ENCODE results near the gene WNT7B. TPM values are rescaled to one million over a fixed set of nuclear protein-coding genes. Genes with fewer than 3 reads are reported as not detected.

Gene WNT7B
- total and polyA plus RNA-seq, 2 experiments from 2014 or later: 0.10 TPM; not detected in 1

DNA sequence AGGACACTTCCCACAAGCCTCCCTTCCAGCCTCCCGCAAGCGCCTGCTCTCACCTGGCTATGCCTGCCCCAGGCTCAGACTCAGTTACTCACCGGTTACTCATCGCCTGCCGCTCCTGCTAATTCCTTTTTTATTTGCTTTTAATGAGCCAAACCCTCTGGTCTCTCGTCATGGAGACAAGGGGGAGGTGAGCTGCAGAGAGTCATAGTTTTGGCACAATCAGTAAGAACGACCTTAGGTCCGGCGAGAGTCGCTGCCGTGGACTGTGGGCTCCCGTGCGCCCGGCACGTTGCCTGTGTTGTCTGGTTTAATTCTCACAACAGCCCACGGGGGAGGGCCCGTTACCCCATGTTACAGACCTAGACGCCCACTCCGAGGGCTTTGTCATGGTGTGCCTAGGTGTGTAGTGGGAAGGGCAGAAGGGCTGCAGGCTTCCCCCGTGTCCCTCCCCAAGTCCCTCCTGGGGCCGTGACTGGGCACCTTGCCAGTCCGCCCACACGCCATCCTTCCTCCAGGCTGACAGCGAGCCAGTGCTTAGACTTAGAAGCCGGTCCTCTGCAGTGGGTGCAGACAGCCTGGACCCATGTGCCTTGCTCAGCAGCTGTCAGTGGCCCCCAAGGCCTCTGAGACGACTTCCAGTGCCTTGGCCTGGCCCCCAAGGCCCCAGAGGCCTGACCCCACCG lies 42.2 kb downstream of the WNT7B start:
- H3K4me3 Mint-ChIP-seq: no peak overlapping the region
- DNase-seq (ENCODE audit: low spot score): no peak
- Histone ChIP-seq H3K27me3 (ENCODE audit: insufficient read depth) (no peaks in the 10 kb centered on the region), H3K4me1 (ENCODE audit: insufficient read depth) (no peaks in the 10 kb centered on the region), H3F3A (replicated peaks; ENCODE audit: low read depth) (no peaks in the 10 kb centered on the region), H3K36me3 (ENCODE audit: insufficient read depth) (no peaks in the 10 kb centered on the region), H4K20me1 (replicated peaks; ENCODE audit: insufficient read depth) (no peaks in the 10 kb centered on the region), H3K79me2 (replicated peaks; ENCODE audit: insufficient read depth) (no peaks in the 10 kb centered on the region), H3K4me2 (no peak overlapping the region), H3K27ac (ENCODE audit: low read depth) (no peak overlapping the region), H3K4me3 (no peak overlapping the region), H2AFZ (no peak overlapping the region), H3K9me2 (ENCODE audit: insufficient read depth) (no peaks in the 10 kb centered on the region)
- no peaks in the 10 kb centered on the region for H3K36me3 Mint-ChIP-seq (ENCODE audit: low read depth)
- TF ChIP-seq NANOG (IDR thresholded peaks at IDR 0.05; ENCODE audit: borderline replicate concordance): no peak
- no peak for TF ChIP-seq ZNF331 (CRISPR knock-in tag; IDR thresholded peaks at IDR 0.05; ENCODE audit: low read depth)
- TF ChIP-seq, protein P1, sequence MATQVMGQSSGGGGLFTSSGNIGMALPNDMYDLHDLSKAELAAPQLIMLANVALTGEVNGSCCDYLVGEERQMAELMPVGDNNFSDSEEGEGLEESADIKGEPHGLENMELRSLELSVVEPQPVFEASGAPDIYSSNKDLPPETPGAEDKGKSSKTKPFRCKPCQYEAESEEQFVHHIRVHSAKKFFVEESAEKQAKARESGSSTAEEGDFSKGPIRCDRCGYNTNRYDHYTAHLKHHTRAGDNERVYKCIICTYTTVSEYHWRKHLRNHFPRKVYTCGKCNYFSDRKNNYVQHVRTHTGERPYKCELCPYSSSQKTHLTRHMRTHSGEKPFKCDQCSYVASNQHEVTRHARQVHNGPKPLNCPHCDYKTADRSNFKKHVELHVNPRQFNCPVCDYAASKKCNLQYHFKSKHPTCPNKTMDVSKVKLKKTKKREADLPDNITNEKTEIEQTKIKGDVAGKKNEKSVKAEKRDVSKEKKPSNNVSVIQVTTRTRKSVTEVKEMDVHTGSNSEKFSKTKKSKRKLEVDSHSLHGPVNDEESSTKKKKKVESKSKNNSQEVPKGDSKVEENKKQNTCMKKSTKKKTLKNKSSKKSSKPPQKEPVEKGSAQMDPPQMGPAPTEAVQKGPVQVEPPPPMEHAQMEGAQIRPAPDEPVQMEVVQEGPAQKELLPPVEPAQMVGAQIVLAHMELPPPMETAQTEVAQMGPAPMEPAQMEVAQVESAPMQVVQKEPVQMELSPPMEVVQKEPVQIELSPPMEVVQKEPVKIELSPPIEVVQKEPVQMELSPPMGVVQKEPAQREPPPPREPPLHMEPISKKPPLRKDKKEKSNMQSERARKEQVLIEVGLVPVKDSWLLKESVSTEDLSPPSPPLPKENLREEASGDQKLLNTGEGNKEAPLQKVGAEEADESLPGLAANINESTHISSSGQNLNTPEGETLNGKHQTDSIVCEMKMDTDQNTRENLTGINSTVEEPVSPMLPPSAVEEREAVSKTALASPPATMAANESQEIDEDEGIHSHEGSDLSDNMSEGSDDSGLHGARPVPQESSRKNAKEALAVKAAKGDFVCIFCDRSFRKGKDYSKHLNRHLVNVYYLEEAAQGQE (IDR thresholded peaks at IDR 0.05; ENCODE audit: unreplicated experiment): no peak
- TF ChIP-seq, protein P2, sequence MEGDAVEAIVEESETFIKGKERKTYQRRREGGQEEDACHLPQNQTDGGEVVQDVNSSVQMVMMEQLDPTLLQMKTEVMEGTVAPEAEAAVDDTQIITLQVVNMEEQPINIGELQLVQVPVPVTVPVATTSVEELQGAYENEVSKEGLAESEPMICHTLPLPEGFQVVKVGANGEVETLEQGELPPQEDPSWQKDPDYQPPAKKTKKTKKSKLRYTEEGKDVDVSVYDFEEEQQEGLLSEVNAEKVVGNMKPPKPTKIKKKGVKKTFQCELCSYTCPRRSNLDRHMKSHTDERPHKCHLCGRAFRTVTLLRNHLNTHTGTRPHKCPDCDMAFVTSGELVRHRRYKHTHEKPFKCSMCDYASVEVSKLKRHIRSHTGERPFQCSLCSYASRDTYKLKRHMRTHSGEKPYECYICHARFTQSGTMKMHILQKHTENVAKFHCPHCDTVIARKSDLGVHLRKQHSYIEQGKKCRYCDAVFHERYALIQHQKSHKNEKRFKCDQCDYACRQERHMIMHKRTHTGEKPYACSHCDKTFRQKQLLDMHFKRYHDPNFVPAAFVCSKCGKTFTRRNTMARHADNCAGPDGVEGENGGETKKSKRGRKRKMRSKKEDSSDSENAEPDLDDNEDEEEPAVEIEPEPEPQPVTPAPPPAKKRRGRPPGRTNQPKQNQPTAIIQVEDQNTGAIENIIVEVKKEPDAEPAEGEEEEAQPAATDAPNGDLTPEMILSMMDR (conservative IDR thresholded peaks at IDR 0.05; ENCODE audit: low read depth in 2 of 2): no peak
- TF ChIP-seq EZH2 (IDR thresholded peaks at IDR 0.05; ENCODE audit: low read depth, unreplicated experiment): no peak
- TF ChIP-seq, protein P3, sequence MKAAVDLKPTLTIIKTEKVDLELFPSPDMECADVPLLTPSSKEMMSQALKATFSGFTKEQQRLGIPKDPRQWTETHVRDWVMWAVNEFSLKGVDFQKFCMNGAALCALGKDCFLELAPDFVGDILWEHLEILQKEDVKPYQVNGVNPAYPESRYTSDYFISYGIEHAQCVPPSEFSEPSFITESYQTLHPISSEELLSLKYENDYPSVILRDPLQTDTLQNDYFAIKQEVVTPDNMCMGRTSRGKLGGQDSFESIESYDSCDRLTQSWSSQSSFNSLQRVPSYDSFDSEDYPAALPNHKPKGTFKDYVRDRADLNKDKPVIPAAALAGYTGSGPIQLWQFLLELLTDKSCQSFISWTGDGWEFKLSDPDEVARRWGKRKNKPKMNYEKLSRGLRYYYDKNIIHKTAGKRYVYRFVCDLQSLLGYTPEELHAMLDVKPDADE (IDR thresholded peaks at IDR 0.05): no peak
- TF ChIP-seq, protein P4, sequence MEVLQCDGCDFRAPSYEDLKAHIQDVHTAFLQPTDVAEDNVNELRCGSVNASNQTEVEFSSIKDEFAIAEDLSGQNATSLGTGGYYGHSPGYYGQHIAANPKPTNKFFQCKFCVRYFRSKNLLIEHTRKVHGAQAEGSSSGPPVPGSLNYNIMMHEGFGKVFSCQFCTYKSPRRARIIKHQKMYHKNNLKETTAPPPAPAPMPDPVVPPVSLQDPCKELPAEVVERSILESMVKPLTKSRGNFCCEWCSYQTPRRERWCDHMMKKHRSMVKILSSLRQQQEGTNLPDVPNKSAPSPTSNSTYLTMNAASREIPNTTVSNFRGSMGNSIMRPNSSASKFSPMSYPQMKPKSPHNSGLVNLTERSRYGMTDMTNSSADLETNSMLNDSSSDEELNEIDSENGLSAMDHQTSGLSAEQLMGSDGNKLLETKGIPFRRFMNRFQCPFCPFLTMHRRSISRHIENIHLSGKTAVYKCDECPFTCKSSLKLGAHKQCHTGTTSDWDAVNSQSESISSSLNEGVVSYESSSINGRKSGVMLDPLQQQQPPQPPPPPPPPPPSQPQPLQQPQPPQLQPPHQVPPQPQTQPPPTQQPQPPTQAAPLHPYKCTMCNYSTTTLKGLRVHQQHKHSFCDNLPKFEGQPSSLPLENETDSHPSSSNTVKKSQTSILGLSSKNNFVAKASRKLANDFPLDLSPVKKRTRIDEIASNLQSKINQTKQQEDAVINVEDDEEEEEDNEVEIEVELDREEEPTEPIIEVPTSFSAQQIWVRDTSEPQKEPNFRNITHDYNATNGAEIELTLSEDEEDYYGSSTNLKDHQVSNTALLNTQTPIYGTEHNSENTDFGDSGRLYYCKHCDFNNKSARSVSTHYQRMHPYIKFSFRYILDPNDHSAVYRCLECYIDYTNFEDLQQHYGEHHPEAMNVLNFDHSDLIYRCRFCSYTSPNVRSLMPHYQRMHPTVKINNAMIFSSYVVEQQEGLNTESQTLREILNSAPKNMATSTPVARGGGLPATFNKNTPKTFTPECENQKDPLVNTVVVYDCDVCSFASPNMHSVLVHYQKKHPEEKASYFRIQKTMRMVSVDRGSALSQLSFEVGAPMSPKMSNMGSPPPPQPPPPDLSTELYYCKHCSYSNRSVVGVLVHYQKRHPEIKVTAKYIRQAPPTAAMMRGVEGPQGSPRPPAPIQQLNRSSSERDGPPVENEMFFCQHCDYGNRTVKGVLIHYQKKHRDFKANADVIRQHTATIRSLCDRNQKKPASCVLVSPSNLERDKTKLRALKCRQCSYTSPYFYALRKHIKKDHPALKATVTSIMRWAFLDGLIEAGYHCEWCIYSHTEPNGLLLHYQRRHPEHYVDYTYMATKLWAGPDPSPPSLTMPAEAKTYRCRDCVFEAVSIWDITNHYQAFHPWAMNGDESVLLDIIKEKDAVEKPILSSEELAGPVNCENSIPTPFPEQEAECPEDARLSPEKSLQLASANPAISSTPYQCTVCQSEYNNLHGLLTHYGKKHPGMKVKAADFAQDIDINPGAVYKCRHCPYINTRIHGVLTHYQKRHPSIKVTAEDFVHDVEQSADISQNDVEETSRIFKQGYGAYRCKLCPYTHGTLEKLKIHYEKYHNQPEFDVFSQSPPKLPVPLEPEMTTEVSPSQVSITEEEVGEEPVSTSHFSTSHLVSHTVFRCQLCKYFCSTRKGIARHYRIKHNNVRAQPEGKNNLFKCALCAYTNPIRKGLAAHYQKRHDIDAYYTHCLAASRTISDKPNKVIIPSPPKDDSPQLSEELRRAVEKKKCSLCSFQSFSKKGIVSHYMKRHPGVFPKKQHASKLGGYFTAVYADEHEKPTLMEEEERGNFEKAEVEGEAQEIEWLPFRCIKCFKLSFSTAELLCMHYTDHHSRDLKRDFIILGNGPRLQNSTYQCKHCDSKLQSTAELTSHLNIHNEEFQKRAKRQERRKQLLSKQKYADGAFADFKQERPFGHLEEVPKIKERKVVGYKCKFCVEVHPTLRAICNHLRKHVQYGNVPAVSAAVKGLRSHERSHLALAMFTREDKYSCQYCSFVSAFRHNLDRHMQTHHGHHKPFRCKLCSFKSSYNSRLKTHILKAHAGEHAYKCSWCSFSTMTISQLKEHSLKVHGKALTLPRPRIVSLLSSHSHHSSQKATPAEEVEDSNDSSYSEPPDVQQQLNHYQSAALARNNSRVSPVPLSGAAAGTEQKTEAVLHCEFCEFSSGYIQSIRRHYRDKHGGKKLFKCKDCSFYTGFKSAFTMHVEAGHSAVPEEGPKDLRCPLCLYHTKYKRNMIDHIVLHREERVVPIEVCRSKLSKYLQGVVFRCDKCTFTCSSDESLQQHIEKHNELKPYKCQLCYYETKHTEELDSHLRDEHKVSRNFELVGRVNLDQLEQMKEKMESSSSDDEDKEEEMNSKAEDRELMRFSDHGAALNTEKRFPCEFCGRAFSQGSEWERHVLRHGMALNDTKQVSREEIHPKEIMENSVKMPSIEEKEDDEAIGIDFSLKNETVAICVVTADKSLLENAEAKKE (CRISPR knock-in tag; IDR thresholded peaks at IDR 0.05): no peak
- no peak for TF ChIP-seq CREB1 (CRISPR knock-in tag; IDR thresholded peaks at IDR 0.05; ENCODE audit: low read depth)
- TF ChIP-seq POLR2AphosphoS5 (IDR thresholded peaks at IDR 0.05; ENCODE audit: low read depth): no peak
- no peak for TF ChIP-seq JUNB (IDR thresholded peaks at IDR 0.05; ENCODE audit: unreplicated experiment)
- no peak for TF ChIP-seq STAT1 (IDR thresholded peaks at IDR 0.05; ENCODE audit: unreplicated experiment)
- TF ChIP-seq ZNF114 (CRISPR knock-in tag; IDR thresholded peaks at IDR 0.05): no peak
- TF ChIP-seq EZH2phosphoT487 (IDR thresholded peaks at IDR 0.05; ENCODE audit: unreplicated experiment): no peak
- peaks cover 10% of the 10 kb centered on the region for H3K27me3 Mint-ChIP-seq (ENCODE audit: insufficient read depth, low read depth, poor library complexity)
- no peak for ATAC-seq
- no peaks in the 10 kb centered on the region; the same call in 2 of the 3 replicates for H3K9me3 Mint-ChIP-seq
- H3K27ac Mint-ChIP-seq: no peak overlapping the region
- no peaks in the 10 kb centered on the region for H3K4me1 Mint-ChIP-seq

Data from GM23338 (cell line).